GM23338 (cell line): ENCODE results near the gene DYRK1A. TPM values are rescaled to one million over a fixed set of nuclear protein-coding genes. Genes with fewer than 3 reads are reported as not detected.

Experiments used
- ATAC-seq: fragments of 200-7000 bp; cut with Tn5 transposase; 3 replicates; pipeline ENCODE4 v1.9.1; 2020
- DNase-seq: peaks from one replicate; pipeline ENCODE4 v3.0.0-alpha.2; 2015; ENCODE audit warnings: low spot score
- H2AFZ ChIP-seq: fragments of 200-600 bp; sonication (generic); 2 replicates; pipeline ENCODE4 v1.8.0; 2016; ENCODE audit warnings: antibody characterized with exemption, mild to moderate bottlenecking, moderate library complexity
- H3F3A ChIP-seq: fragments of 200-600 bp; sonication (generic); replicated peaks from 2 replicates; pipeline ENCODE4 v1.8.0; 2017; ENCODE audit warnings: antibody characterized with exemption, mixed run types, low read depth
- H3K27ac ChIP-seq: fragments of 200-600 bp; sonication (generic); 2 replicates; pipeline ENCODE4 v1.6.1; 2016; ENCODE audit warnings: low read depth
- H3K27me3 ChIP-seq: fragments of 200-600 bp; sonication (generic); 2 replicates; pipeline ENCODE4 v1.8.0; 2016; ENCODE audit warnings: mild to moderate bottlenecking, mixed run types, moderate library complexity; ENCODE audit not compliant: insufficient read depth
- H3K36me3 ChIP-seq: fragments of 200-600 bp; sonication (generic); 2 replicates; pipeline ENCODE4 v1.8.0; 2016; ENCODE audit warnings: mild to moderate bottlenecking; ENCODE audit not compliant: insufficient read depth
- H3K4me1 ChIP-seq: fragments of 200-600 bp; sonication (generic); 2 replicates; pipeline ENCODE4 v1.8.0; 2016; ENCODE audit warnings: mild to moderate bottlenecking, moderate library complexity; ENCODE audit not compliant: insufficient read depth
- H3K4me2 ChIP-seq: fragments of 200-600 bp; sonication (generic); 2 replicates; pipeline ENCODE4 v1.7.1; 2017; ENCODE audit warnings: mixed run types
- H3K4me3 ChIP-seq: fragments of 200-600 bp; sonication (generic); 2 replicates; pipeline ENCODE4 v1.6.1; 2016; ENCODE audit warnings: mixed run types
- H3K79me2 ChIP-seq: fragments of 200-600 bp; sonication (generic); replicated peaks from 2 replicates; pipeline ENCODE4 v1.8.0; 2017; ENCODE audit warnings: mild to moderate bottlenecking; ENCODE audit not compliant: insufficient read depth
- H3K9me2 ChIP-seq: fragments of 200-600 bp; sonication (generic); 2 replicates; pipeline ENCODE4 v1.8.0; 2017; ENCODE audit not compliant: insufficient read depth
- H4K20me1 ChIP-seq: fragments of 200-600 bp; sonication (generic); replicated peaks from 2 replicates; pipeline ENCODE4 v1.8.0; 2017; ENCODE audit warnings: mild to moderate bottlenecking; ENCODE audit not compliant: insufficient read depth
- H3K27ac Mint-ChIP-seq: 2 replicates; pipeline ENCODE4 v1.8.0; 2020; ENCODE audit warnings: inconsistent platforms, mild to moderate bottlenecking, moderate library complexity, mixed read lengths
- H3K27me3 Mint-ChIP-seq: 3 replicates; pipeline ENCODE4 v1.8.0; 2022; ENCODE audit warnings: low read depth, mild to moderate bottlenecking, moderate library complexity, mixed read lengths, inconsistent platforms; ENCODE audit not compliant: insufficient read depth, poor library complexity
- H3K36me3 Mint-ChIP-seq: 3 replicates; pipeline ENCODE4 v1.8.0; 2021; ENCODE audit warnings: low read depth, mild to moderate bottlenecking, inconsistent platforms, moderate library complexity, mixed read lengths
- H3K4me1 Mint-ChIP-seq: 3 replicates; pipeline ENCODE4 v1.8.0; 2020; ENCODE audit warnings: mild to moderate bottlenecking, inconsistent platforms, mixed read lengths
- H3K4me3 Mint-ChIP-seq: 3 replicates; pipeline ENCODE4 v1.8.0; 2021; ENCODE audit warnings: moderate library complexity, mild to moderate bottlenecking, inconsistent platforms, mixed read lengths
- H3K9me3 Mint-ChIP-seq: 3 replicates; pipeline ENCODE4 v1.8.0; 2020; ENCODE audit warnings: moderate library complexity, mild to moderate bottlenecking, inconsistent platforms, mixed read lengths
- CREB1 ChIP-seq: fragments of 250-450 bp; sonication (Bioruptor Pico); IDR thresholded peaks from 2 replicates; pipeline ENCODE4 v1.5.0; 2020; ENCODE audit warnings: low read depth, mild to moderate bottlenecking, moderate library complexity
- CTCF ChIP-seq, 2 experiments: fragments of 200-600 bp in 1 of 2; sonication (generic) in 1 of 2; conservative IDR thresholded peaks; 2 replicates each; pipeline versions ENCODE4 v1.5.1 to v1.6.1; 2016 to 2017; ENCODE audit warnings: antibody characterized with exemption in 2 of 2, low read depth in 2 of 2, mild to moderate bottlenecking in 2 of 2, moderate library complexity in 1 of 2
- EZH2 ChIP-seq: fragments of 200-600 bp; sonication (generic); IDR thresholded peaks from one replicate; pipeline ENCODE4 v1.8.0; 2017; ENCODE audit warnings: antibody characterized with exemption, mild to moderate bottlenecking, low read depth; ENCODE audit not compliant: unreplicated experiment
- EZH2phosphoT487 ChIP-seq: fragments of 200-600 bp; sonication (generic); IDR thresholded peaks from one replicate; pipeline ENCODE4 v1.8.1; 2018; ENCODE audit warnings: antibody characterized with exemption; ENCODE audit not compliant: unreplicated experiment
- JUNB ChIP-seq: IDR thresholded peaks from one replicate; pipeline ENCODE4 v1.6.1; 2016; ENCODE audit warnings: antibody characterized with exemption; ENCODE audit not compliant: unreplicated experiment
- NANOG ChIP-seq: IDR thresholded peaks from 2 replicates; pipeline ENCODE4 v1.6.1; 2016; ENCODE audit warnings: antibody characterized with exemption, borderline replicate concordance
- POLR2AphosphoS5 ChIP-seq: IDR thresholded peaks from 2 replicates; pipeline ENCODE4 v1.6.1; 2016; ENCODE audit warnings: antibody characterized with exemption, low read depth
- STAT1 ChIP-seq: IDR thresholded peaks from one replicate; pipeline ENCODE4 v1.6.1; 2016; ENCODE audit warnings: antibody characterized with exemption; ENCODE audit not compliant: unreplicated experiment
- ZNF114 ChIP-seq: fragments of 250-450 bp; sonication (Bioruptor Pico); IDR thresholded peaks from 2 replicates; pipeline ENCODE4 v1.5.0; 2020; ENCODE audit warnings: mild to moderate bottlenecking, moderate library complexity
- ZNF331 ChIP-seq: fragments of 250-450 bp; sonication (Bioruptor Pico); IDR thresholded peaks from 2 replicates; pipeline ENCODE4 v1.5.0; 2020; ENCODE audit warnings: low read depth, mild to moderate bottlenecking, moderate library complexity
- ZNF462 ChIP-seq: fragments of 250-450 bp; sonication (Bioruptor Pico); IDR thresholded peaks from 2 replicates; pipeline ENCODE4 v1.5.0; 2020; ENCODE audit warnings: mild to moderate bottlenecking, moderate library complexity
- polyA plus RNA-seq: library from polyadenylated mRNA; unstranded; fragments of >200 nt; fragmentation: Nextera tagmentation; extraction: Ambion mirVana; gene quantifications from 2 replicates; pipeline ENCODE4 v1.2.1, GENCODE V29; 2016
- total RNA-seq: library from RNA; depleted of rRNA; stranded (reverse); fragments of >200 nt; shearing (Covaris generic); gene quantifications from 2 replicates; pipeline ENCODE4 v1.2.3, GENCODE V29; 2014
- TF ChIP-seq, protein P1 (sequence below): IDR thresholded peaks from 2 replicates; pipeline ENCODE4 v1.6.1; 2016; ENCODE audit warnings: antibody characterized with exemption
- TF ChIP-seq, protein P2 (sequence below): IDR thresholded peaks from one replicate; pipeline ENCODE4 v1.6.1; 2018; ENCODE audit warnings: antibody characterized with exemption; ENCODE audit not compliant: unreplicated experiment

The DYRK1A gene
- total and polyA plus RNA-seq, 2 experiments from 2014 or later: 10.3 to 84.7 TPM

DNA sequence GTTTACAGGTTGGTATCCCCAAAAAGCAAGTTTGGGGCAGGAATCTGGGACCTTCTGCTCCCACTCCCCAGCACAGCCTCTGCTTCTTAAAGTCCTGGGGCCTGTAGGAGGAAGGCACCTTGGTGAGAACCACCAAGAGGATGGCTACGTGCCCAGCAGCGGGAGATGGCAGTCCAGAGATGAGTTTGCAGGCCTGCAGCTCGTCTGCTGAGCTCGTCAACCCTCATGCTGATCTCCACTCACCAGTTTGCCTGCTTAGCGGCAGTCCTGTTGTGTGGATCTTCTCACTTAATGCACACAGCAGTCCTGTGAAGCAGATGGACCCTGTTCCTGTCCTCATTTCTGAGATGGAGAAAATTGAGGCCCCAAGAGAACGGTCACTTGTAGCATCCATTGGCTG is 160.5 kb downstream of the DYRK1A start:
- ATAC-seq (no peak), DNase-seq (no peak)
- Mint-ChIP-seq H3K4me1 (peaks cover 5% of the 10 kb centered on the region), H3K36me3 (no peaks in the 10 kb centered on the region; the same call in 1 of the 3 replicates), H3K4me3 (no peak overlapping the region), H3K9me3 (no peaks in the 10 kb centered on the region), H3K27me3 (peaks cover 5% of the 10 kb centered on the region), H3K27ac (no peak overlapping the region)
- Histone ChIP-seq H3K27me3 (no peaks in the 10 kb centered on the region), H3F3A (no peaks in the 10 kb centered on the region), H3K9me2 (no peaks in the 10 kb centered on the region), H3K4me1 (peaks cover 2% of the 10 kb centered on the region; the same call in 1 of the 2 replicates), H3K4me3 (no peak overlapping the region), H3K27ac (no peak overlapping the region), H2AFZ (no peak overlapping the region), H3K36me3 (no peaks in the 10 kb centered on the region), H3K4me2 (no peak overlapping the region), H3K79me2 (no peaks in the 10 kb centered on the region), H4K20me1 (no peaks in the 10 kb centered on the region)
- TF ChIP-seq ZNF114 (CRISPR knock-in tag) (no peak), JUNB (no peak), POLR2AphosphoS5 (no peak), CTCF (conservative IDR thresholded peaks at IDR 0.05; ENCODE audit: low read depth in 2 of 2) (no peak), STAT1 (no peak), EZH2phosphoT487 (no peak), ZNF462 (CRISPR knock-in tag) (no peak), EZH2 (no peak), ZNF331 (CRISPR knock-in tag) (no peak), NANOG (no peak), CREB1 (CRISPR knock-in tag) (no peak)
- TF ChIP-seq, protein P1, sequence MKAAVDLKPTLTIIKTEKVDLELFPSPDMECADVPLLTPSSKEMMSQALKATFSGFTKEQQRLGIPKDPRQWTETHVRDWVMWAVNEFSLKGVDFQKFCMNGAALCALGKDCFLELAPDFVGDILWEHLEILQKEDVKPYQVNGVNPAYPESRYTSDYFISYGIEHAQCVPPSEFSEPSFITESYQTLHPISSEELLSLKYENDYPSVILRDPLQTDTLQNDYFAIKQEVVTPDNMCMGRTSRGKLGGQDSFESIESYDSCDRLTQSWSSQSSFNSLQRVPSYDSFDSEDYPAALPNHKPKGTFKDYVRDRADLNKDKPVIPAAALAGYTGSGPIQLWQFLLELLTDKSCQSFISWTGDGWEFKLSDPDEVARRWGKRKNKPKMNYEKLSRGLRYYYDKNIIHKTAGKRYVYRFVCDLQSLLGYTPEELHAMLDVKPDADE: no peak
- TF ChIP-seq, protein P2, sequence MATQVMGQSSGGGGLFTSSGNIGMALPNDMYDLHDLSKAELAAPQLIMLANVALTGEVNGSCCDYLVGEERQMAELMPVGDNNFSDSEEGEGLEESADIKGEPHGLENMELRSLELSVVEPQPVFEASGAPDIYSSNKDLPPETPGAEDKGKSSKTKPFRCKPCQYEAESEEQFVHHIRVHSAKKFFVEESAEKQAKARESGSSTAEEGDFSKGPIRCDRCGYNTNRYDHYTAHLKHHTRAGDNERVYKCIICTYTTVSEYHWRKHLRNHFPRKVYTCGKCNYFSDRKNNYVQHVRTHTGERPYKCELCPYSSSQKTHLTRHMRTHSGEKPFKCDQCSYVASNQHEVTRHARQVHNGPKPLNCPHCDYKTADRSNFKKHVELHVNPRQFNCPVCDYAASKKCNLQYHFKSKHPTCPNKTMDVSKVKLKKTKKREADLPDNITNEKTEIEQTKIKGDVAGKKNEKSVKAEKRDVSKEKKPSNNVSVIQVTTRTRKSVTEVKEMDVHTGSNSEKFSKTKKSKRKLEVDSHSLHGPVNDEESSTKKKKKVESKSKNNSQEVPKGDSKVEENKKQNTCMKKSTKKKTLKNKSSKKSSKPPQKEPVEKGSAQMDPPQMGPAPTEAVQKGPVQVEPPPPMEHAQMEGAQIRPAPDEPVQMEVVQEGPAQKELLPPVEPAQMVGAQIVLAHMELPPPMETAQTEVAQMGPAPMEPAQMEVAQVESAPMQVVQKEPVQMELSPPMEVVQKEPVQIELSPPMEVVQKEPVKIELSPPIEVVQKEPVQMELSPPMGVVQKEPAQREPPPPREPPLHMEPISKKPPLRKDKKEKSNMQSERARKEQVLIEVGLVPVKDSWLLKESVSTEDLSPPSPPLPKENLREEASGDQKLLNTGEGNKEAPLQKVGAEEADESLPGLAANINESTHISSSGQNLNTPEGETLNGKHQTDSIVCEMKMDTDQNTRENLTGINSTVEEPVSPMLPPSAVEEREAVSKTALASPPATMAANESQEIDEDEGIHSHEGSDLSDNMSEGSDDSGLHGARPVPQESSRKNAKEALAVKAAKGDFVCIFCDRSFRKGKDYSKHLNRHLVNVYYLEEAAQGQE: no peak
